ENCODE data around the gene IL6R. TPM values are rescaled to one million over a fixed set of nuclear protein-coding genes. Genes with fewer than 3 reads are reported as not detected.
"Not testable (repeated sequence)": the region's sequence is repeated elsewhere in the genome, so short reads cannot be mapped to it uniquely, and the experiment has no call there.

Gene IL6R
- total RNA-seq, 2 experiments from 2014 or later, result 2.3 to 2.4 TPM

DNA sequence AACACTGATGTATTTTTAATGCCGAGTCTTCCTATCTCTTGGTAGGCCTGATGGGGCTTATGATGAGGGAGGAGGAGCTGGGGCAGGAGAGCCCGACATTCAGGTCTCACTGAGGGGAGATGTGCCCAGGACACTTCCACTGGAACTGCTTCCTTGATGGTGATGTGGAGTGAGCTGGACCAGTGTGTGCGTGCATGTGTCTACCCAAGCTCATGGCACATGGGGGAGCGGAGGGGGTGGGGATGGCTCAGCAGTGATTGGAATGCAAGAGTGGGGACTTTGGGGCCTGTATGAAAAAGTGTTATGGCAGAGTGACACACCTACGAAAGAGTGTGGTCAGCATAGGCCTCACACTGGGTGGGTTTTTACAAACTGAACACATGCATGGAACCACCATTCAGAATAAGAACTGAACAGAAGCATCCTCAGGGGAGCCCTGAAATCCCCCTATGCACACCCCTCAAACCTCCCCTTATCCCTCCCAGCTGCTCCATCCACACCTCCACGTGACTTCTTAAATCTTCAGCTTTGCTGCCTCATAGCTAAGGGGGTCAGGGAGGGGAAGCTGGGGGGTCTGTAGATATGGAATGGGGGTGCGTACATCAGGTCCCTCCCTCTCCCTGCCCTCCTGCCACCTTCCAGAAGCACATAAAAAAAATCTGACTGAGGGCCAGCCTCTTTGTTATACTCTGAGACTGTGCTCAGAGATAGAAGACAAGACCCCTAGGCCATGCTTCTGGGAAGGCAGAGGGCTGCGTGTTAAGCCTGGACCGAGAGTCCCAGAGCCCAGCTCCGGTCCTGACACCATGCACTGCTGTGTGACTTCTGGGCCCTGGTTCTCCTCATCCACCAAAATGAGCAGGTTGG is 11.6 kb downstream of the IL6R start:
- Mint-ChIP-seq H3K36me3 (peaks cover 2% of the 10 kb centered on the region), H3K27me3 (no peaks in the 10 kb centered on the region), H3K4me1 (peaks cover 56% of the 10 kb centered on the region), H3K27ac (no peak overlapping the region), H3K4me3 (no peak overlapping the region), H3K9me3 (no peaks in the 10 kb centered on the region)
- DNase-seq, result no peak

DNA sequence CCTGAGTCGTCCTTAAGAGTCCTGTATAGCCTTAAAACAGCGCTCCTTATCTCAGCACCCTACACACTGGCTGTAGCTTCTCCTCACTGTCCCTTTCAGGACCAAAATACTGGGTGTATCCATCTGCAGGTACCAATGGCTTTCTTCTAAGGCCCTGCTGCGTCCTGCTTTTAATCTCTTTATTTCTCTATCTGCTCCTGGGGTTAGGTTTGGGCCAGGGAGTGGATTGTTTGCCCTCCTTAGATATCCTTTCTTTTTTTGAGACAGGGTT is 12.1 kb downstream of the IL6R start:
- Mint-ChIP-seq H3K9me3 (no peaks in the 10 kb centered on the region), H3K27me3 (no peaks in the 10 kb centered on the region), H3K4me3 (no peak overlapping the region), H3K27ac (no peak overlapping the region), H3K4me1 (peaks cover 60% of the 10 kb centered on the region), H3K36me3 (peaks cover 2% of the 10 kb centered on the region)
- DNase-seq, result no peak

DNA sequence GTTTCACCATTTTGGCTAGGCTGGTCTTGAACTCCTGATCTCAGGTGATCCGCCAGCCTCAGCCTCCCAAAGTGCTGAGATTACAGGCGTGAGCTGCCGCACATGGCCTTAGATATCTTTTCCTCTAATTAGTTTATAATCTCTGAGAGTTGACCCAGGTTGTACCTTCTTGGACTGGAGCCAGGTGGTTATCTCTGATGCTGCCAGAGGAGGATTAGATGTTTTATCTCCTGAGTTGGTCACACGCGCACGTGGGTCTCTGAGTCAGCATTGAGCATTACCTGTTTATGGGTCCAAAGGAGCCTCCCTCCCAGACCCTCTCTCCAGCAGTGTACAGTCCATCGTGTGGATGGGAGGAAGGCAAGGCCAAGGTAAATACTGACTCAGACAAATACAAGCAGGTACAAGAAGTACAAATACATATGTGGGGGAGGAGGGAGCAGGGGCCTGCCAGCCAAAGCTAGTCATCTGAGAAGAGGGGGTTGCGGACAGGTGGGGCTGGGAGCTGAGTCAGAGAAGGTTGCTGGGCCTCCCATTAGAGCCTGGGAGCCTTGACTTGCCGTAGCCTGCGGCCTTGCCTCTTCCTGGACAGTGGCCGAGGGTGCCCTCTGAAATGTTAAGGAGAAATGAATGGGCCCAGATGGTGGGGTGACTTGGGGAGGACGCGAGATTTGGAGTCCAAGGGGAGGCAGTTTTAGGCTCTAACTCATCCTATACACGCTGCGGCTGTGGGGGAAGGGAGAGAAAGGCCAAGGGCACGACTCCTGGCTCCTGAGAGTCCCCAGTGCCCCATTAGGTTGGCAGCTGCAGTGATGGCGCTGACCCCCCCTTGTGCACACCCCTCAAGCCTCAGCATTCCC is 13.1 kb downstream of the IL6R start:
- Mint-ChIP-seq H3K27ac (peak overlapping the region; percentile 88), H3K4me3 (no peak overlapping the region), H3K36me3 (peaks cover 2% of the 10 kb centered on the region), H3K9me3 (no peaks in the 10 kb centered on the region), H3K27me3 (no peaks in the 10 kb centered on the region), H3K4me1 (peaks cover 65% of the 10 kb centered on the region)
- no peak for DNase-seq

DNA sequence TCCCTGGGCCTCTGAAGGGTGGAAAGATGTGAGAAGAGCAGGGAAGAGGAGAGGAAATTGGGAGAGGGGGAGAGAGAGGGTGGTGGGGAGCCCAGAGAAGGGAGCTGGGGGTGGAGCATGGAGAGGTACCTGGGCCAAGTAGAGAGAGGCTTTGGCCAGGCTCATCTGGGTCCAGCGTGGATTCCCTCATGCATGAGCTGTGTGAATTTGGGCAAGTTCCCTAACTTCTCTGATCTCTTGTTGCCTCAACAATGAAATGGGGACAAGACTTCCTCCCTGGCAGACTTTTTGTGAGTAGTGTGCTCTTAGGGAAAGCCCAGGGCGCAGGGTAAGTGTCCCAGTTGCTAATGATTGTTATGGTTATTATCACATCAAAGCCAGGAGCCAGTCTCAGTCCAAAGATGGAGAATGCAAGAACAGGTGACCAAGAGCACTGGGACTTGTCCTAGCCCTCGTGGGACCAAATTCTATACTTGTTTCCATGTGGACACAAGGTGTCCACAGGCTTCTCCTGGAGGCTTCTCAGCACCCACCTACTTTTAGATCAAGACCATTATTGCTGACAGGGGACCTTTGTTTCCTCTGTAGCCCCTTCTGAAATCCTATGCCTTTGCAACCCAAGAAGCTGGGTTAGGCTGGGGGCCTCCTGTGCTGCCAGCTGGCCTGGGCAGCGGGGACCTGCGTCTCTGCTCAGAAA is 13.9 kb downstream of the IL6R start:
- no peaks in the 10 kb centered on the region for H3K27me3 Mint-ChIP-seq
- DNase-seq, result no peak
- H3K9me3 Mint-ChIP-seq, result no peaks in the 10 kb centered on the region
- H3K27ac Mint-ChIP-seq, result peak overlapping the region; percentile 88
- peaks cover 2% of the 10 kb centered on the region for H3K36me3 Mint-ChIP-seq
- peak overlapping the region; percentile 64 for H3K4me3 Mint-ChIP-seq
- peaks cover 67% of the 10 kb centered on the region for H3K4me1 Mint-ChIP-seq

DNA sequence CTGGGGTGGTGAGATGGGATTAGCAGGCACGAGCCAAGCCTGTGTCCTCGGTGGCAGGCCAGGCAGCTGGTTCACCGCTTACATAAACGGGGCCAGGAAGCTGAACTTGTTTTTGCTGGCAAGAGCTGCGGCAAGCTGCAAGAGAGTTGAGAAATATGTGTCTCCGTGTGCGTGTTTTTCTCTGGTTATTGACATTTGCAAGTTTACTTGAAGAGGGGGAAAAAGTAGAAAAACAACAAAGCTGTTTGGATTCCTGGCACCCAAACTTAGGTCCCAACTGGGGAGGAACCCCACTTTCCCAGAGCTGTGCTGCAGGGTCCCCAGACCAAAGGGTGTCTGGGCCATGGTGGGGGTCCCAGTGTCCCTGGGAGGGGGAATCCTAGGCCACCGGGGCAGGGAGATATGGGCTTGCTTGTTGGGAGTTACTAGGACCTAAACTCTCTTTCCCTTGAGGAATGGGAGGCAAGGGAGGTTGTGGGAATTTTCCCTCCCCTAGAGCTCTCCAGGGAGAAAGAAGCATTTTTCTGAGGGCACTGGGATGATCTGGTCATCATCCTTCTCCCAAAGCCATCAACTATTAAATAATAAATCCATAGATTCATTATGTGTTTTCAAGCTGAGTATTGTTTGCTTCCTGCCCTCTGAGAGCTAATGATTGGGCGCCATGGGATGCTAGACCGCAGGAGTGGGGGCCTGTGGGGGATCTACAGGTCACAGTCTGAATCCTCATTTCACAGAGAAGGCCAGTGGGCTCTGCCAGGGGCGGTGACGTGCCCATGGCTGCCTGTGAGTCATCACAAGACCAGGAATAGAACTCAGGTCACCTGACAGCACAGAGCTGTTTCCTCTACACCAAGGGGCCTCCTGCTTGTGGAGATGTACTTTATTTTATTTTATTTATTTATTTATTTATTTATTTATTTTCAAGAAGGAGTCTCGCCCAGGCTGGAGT is 14.8 kb downstream of the IL6R start:
- Mint-ChIP-seq H3K27me3 (no peaks in the 10 kb centered on the region), H3K36me3 (peaks cover 2% of the 10 kb centered on the region), H3K4me3 (peak overlapping the region; percentile 64), H3K9me3 (no peaks in the 10 kb centered on the region), H3K4me1 (peaks cover 67% of the 10 kb centered on the region), H3K27ac (peak overlapping the region; percentile 88)
- peak; percentile 64 for DNase-seq

DNA sequence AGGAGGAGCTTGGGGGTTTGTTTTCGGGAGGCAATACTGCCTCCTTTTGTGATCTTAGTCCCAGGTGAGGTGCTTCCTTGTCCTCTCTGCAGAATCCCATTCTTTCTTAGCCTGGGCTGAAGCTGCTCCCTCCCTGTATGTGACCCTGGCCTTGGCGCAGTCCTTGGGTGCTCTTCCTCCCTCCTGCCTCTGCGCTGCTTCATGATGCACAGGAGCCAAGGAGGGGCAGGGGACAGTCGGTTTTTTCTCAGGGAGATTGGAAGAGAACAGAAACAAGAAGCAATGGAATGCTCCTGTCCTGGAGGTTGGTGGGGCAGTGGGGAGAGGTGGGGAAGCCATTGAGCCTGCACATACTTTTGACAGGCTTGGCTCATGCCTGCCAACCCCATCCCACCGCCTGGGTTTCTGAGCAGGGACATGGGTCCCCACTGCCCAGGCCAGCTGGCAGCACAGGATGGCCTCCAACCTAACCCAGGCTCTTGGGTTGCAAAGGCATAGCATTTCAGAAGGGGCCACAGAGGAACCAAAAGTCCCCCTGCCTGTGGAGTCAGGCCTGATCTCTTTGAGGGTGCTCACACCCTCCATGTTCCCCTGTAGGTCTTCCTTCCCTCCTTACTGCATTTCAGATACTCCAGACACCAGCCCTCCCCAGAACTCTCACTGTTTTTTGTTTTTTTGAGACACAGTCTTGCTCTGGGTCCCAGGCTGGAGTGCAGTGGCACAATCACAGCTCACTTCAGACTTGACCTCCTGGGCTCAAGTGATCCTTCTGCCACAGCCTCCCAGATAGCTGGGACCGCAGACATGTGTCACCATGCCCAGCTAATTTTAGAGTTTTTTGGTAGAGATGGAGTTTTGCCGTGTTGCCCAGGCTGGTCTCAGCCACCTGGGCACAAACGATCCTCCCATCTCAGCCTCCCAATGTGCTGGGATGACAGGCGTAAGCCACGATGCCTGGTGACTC is 16.1 kb downstream of the IL6R start:
- Mint-ChIP-seq H3K27me3 (no peaks in the 10 kb centered on the region), H3K4me3 (no peak overlapping the region), H3K27ac (peak overlapping the region; percentile 55), H3K36me3 (peaks cover 2% of the 10 kb centered on the region), H3K4me1 (peaks cover 67% of the 10 kb centered on the region), H3K9me3 (no peaks in the 10 kb centered on the region)
- DNase-seq, result no peak

DNA sequence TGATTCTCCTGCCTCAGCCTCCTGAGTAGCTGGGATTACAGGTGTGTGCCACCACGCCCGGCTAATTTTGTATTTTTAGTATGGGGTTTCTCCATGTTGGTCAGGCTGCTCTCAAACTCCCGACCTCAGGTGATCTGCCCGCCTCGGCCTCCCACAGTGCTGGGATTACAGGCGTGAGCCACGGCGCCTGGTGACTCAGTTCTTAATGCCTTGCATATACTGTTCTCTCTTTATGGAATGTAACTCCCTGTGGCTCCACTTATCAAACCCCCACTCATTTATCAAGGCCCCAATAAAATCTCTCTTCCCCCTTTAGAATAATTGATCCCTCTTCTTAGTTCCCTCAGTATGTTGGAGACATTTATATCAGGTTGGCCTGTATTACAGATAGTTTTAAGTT is 16.9 kb downstream of the IL6R start:
- H3K4me3 Mint-ChIP-seq, H3K27me3 Mint-ChIP-seq, DNase-seq, H3K9me3 Mint-ChIP-seq, H3K36me3 Mint-ChIP-seq, H3K27ac Mint-ChIP-seq: not testable (repeated sequence)
- peaks cover 66% of the 10 kb centered on the region for H3K4me1 Mint-ChIP-seq

DNA sequence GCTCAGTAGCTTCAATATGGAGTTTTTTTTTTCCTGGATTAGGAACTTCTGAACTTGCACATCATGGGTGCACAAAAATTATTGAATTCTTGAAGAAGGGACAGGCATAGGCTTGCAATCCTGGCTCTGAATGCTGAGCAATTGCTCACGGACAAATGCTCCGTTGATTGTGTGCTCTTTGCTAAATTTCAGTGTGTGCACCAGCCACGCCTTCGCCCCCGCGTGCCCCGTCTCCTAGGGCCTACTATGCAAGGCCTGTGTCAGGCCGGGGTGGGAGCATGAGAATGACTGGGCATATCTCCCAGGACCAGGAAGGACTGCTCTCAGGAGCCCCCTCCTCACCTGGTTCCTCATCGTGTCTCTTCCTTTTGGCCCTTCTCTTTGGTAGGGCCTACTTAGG is 17.4 kb downstream of the IL6R start:
- Mint-ChIP-seq H3K36me3 (peaks cover 2% of the 10 kb centered on the region), H3K27ac (peak overlapping the region; percentile 10), H3K27me3 (no peaks in the 10 kb centered on the region), H3K4me3 (no peak overlapping the region), H3K9me3 (no peaks in the 10 kb centered on the region), H3K4me1 (peaks cover 65% of the 10 kb centered on the region)
- DNase-seq, result no peak

DNA sequence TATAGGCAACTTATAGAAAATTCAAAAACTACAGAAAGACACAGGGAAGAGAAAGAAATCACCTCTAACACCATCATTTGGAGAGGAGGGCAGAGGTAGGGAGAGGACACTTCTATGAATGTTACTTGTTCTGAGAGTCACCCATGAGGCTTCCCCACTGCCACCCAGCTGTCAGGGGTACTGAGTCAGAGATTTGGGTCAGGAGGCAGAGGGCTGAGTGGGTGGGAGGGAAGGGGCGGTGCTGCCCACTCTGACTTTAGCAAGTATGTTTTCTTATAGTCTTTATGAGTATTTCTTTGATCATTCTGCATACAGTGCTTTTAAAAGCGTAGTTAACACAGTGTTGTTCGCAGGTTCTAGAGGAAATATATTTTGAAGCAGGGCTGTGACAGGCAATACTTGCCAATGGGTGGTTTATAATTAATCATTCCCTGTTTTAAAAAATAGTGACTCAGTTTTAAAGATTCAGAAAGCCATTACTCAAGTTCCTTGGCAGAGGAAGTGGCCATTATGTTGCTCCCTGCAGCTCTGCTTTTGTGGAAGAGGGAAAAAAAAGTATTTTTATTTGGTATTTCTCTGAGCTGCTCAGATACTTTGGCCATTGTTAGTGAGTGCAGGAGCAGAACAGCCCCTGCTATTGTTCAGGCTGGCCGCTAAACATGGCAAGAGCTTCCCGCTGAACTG is 18.3 kb downstream of the IL6R start:
- H3K4me3 Mint-ChIP-seq, result no peak overlapping the region
- no peaks in the 10 kb centered on the region for H3K9me3 Mint-ChIP-seq
- H3K27me3 Mint-ChIP-seq, result no peaks in the 10 kb centered on the region
- no peak for DNase-seq
- H3K27ac Mint-ChIP-seq, result peak overlapping the region; percentile 25
- H3K36me3 Mint-ChIP-seq, result peaks cover 2% of the 10 kb centered on the region
- H3K4me1 Mint-ChIP-seq, result peaks cover 59% of the 10 kb centered on the region

DNA sequence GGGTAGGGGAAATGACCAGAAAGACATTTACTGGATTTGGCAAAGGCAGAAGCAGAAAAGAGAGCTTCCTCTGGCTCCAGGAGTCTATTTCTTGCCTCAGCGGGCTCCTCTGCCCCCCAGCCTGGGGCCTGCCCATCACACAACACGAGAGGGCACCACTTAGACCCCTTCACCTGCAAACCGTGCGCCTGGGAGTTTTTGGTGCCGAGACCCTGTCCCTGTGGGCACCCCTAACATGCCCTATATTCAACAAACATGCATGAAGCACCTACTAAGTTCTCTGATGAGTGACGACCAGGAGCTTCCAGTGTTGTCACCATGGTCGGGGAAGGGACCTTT is 18.8 kb downstream of the IL6R start:
- no peak overlapping the region for H3K4me3 Mint-ChIP-seq
- peaks cover 2% of the 10 kb centered on the region for H3K36me3 Mint-ChIP-seq
- no peaks in the 10 kb centered on the region for H3K27me3 Mint-ChIP-seq
- H3K9me3 Mint-ChIP-seq, result no peaks in the 10 kb centered on the region
- H3K4me1 Mint-ChIP-seq, result peaks cover 54% of the 10 kb centered on the region
- H3K27ac Mint-ChIP-seq, result no peak overlapping the region
- DNase-seq, result no peak

DNA sequence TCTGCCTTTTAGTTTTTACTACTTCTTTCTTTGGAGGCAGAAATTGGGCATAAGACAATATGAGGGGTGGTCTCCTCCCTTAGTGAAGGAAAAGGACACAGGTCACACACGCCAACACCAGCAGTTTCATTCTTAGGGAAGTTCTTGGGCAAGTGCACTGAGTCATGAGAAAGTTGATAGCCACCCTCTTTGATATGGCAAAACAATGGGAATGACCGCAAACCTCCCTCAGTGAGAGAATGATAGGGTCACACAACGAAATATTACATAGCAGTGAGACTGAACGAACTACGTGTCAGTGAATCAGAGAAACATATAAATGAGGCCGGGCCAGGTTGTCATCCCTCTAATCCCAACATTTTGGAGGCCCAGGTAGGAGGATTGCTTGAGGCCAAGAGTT is 20.0 kb downstream of the IL6R start:
- H3K27ac Mint-ChIP-seq, result no peak overlapping the region
- H3K9me3 Mint-ChIP-seq, result no peaks in the 10 kb centered on the region
- peaks cover 45% of the 10 kb centered on the region for H3K4me1 Mint-ChIP-seq
- H3K4me3 Mint-ChIP-seq, result no peak overlapping the region
- H3K27me3 Mint-ChIP-seq, result no peaks in the 10 kb centered on the region
- DNase-seq, result no peak
- H3K36me3 Mint-ChIP-seq, result no peaks in the 10 kb centered on the region

DNA sequence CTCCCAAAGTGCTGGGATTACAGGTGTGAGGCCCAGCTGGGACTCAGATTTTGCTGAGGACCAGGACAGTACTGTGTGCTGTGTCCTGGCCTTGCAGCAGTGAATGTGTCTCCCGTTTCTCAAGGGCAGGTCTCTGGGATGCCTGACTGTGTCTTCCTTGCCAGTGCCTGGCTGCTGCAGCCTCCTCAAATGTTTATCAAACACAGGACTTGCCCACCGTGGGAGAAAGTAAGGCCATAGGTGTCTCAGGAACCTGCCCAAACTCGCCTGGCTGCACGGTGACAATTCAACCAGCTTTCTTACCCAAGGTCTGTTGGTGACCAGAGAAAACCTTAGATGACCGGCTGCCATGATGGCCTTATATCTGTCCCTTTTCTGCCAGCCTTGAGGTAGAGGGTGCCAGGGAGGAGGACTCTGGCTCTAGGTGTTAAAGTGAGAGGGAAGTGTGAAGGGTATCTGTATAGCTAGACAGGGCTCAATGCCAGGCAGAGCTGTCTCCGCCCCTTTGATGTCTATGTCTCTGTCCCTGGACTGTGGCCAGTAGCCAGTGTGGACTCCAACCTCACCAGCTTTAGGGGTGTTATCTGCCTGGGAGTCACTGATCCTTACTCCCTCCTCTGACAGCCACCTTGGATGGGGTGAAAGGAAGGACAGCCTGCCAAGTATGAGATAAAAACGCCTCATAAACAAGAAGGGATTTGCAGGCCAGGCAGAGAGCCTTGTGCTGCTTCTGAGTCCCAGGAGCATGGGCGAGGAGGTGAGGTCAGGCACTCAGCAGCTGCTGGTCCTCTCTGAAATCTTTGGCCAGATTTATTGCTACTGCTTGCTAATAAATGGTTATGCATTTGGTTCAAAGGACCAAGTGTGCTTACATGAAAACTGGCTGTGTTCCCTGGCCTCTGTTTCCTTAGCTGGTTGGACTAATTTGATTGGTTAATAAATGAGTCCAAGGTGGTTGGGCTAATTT is 22.3 kb downstream of the IL6R start:
- no peak overlapping the region for H3K27ac Mint-ChIP-seq
- H3K27me3 Mint-ChIP-seq, result no peaks in the 10 kb centered on the region
- DNase-seq, result no peak
- no peaks in the 10 kb centered on the region for H3K9me3 Mint-ChIP-seq
- H3K36me3 Mint-ChIP-seq, result peaks cover 3% of the 10 kb centered on the region
- H3K4me1 Mint-ChIP-seq, result peaks cover 47% of the 10 kb centered on the region
- H3K4me3 Mint-ChIP-seq, result no peak overlapping the region

Data from activated naive CD8-positive, alpha-beta T cell treated with anti-CD3 and anti-CD28 coated beads for 36 hours (primary cell).